CD1c-positive myeloid dendritic cell (primary cell): Measurements from ENCODE around the gene ARPC1A.
"Not testable (repeated sequence)": the region's sequence is repeated elsewhere in the genome, so short reads cannot be mapped to it uniquely, and the experiment has no call there.

Experiments
- DNase-seq: peaks from one replicate; pipeline ENCODE4 v3.0.0-alpha.2; 2016; ENCODE audit errors: extremely low spot score

The ARPC1A gene

GRCh38 chr7:99320371-99320770, 5.3 kb upstream of the ARPC1A start:
- no peak for DNase-seq

GRCh38 chr7:99322659-99323058, 3.0 kb upstream of the ARPC1A start:
- not testable (repeated sequence) for DNase-seq

- no peak for DNase-seq
Measured at GRCh38 chr7:99324559-99324958, 1.1 kb upstream of the ARPC1A start.

GRCh38 chr7:99325001-99325493, 651 bp upstream of the ARPC1A start:
- DNase-seq: no peak

- DNase-seq: peak; percentile 5
Measured at GRCh38 chr7:99326408-99326782, 697 bp downstream of the ARPC1A start.

- peak; percentile 70 for DNase-seq
Measured at GRCh38 chr7:99330314-99330961, 4.7 kb downstream of the ARPC1A start.

- DNase-seq: no peak
Measured at GRCh38 chr7:99331002-99331401, 5.3 kb downstream of the ARPC1A start.

GRCh38 chr7:99339595-99339994, 13.9 kb downstream of the ARPC1A start:
- DNase-seq: no peak

- DNase-seq: no peak
Measured at GRCh38 chr7:99340659-99341058, 15.0 kb downstream of the ARPC1A start.

- DNase-seq: no peak
Measured at GRCh38 chr7:99344061-99344647, 18.5 kb downstream of the ARPC1A start.

GRCh38 chr7:99350641-99351040, 24.9 kb downstream of the ARPC1A start:
- DNase-seq: not testable (repeated sequence)

- no peak for DNase-seq
Measured at GRCh38 chr7:99352247-99352646, 26.5 kb downstream of the ARPC1A start.

- no peak for DNase-seq
Measured at GRCh38 chr7:99355098-99355497, 29.4 kb downstream of the ARPC1A start.

GRCh38 chr7:99357701-99358490, 32.2 kb downstream of the ARPC1A start:
- DNase-seq: no peak

- DNase-seq: not testable (repeated sequence)
Measured at GRCh38 chr7:99358521-99358920, 32.8 kb downstream of the ARPC1A start.

GRCh38 chr7:99359465-99360154, 33.9 kb downstream of the ARPC1A start:
- DNase-seq: no peak

GRCh38 chr7:99362801-99363200, 37.1 kb downstream of the ARPC1A start:
- no peak for DNase-seq

GRCh38 chr7:99363286-99363685, 37.6 kb downstream of the ARPC1A start:
- no peak for DNase-seq

- DNase-seq: peak; percentile 56
Measured at GRCh38 chr7:99365318-99366141, 39.8 kb downstream of the ARPC1A start.

- DNase-seq: no peak
Measured at GRCh38 chr7:99366646-99367045, 40.9 kb downstream of the ARPC1A start.

GRCh38 chr7:99368750-99369389, 43.2 kb downstream of the ARPC1A start:
- DNase-seq: no peak
